Lung (tissue), 12 donors: Measurements from ENCODE around the gene NATD1. TPM values are rescaled to one million over a fixed set of nuclear protein-coding genes. Genes with fewer than 3 reads are reported as not detected.

ENCODE experiments used
- ATAC-seq: fragments of 200-7000 bp; cut with Tn5 transposase; one replicate; pipeline ENCODE4 v1.9.1; 2020; ENCODE audit warnings: moderate number of reproducible peaks; ENCODE audit not compliant: insufficient read depth, low FRiP score
- DNase-seq, 3 donors: peaks; one replicate each; pipeline ENCODE4 v3.0.0-alpha.2; 2013 to 2017
- H3K27ac ChIP-seq, 2 donors: one replicate each; pipeline ENCODE4 v1.5.1; 2013; ENCODE audit warnings: mild to moderate bottlenecking in 2 of 2, moderate library complexity in 2 of 2, control low read depth in 1 of 2, inconsistent platforms in 1 of 2, low read depth in 1 of 2, low read length in 1 of 2
- H3K27me3 ChIP-seq, 3 donors: one replicate each; pipeline ENCODE4 v1.5.1; 2013; ENCODE audit warnings: low read length in 2 of 3; ENCODE audit not compliant: control insufficient read depth in 3 of 3, insufficient read depth in 3 of 3
- H3K36me3 ChIP-seq, 4 donors: one replicate each; pipeline ENCODE4 v1.5.1; 2013; ENCODE audit warnings: low read length in 4 of 4, mild to moderate bottlenecking in 1 of 4, moderate library complexity in 1 of 4; ENCODE audit not compliant: control insufficient read depth in 4 of 4, insufficient read depth in 4 of 4
- H3K4me1 ChIP-seq, 5 donors: one replicate each; pipeline ENCODE4 v1.5.1; 2013; ENCODE audit warnings: low read length in 5 of 5, mild to moderate bottlenecking in 2 of 5, moderate library complexity in 1 of 5; ENCODE audit not compliant: control insufficient read depth in 5 of 5, insufficient read depth in 5 of 5
- H3K4me3 ChIP-seq: one replicate; pipeline ENCODE4 v1.5.1; 2013; ENCODE audit warnings: mild to moderate bottlenecking, control low read depth, moderate library complexity
- H3K9ac ChIP-seq, 2 donors: one replicate each; pipeline ENCODE4 v1.5.1; 2013; ENCODE audit warnings: low read length in 2 of 2, control low read depth in 1 of 2; ENCODE audit not compliant: insufficient read depth in 1 of 2
- H3K9me3 ChIP-seq, 4 donors: one replicate each; pipeline ENCODE4 v1.5.1; 2013; ENCODE audit warnings: low read length in 3 of 4, mild to moderate bottlenecking in 1 of 4, moderate library complexity in 1 of 4; ENCODE audit not compliant: control insufficient read depth in 4 of 4, insufficient read depth in 3 of 4
- CTCF ChIP-seq: IDR thresholded peaks from 2 replicates; pipeline ENCODE4 v1.5.1; 2012; ENCODE audit warnings: mild to moderate bottlenecking; ENCODE audit errors: control extremely low read depth, extremely low read depth
- WGBS, 2 donors: extraction: QIAGEN DNeasy Blood & Tissue Kit; methylation state at CpG; one replicate each; pipeline ENCODE4 v1.1.7; 2013; 5-methylcytosine and 5-hydroxymethylcytosine counted together
- polyA plus RNA-seq, 2 donors: library from polyadenylated mRNA; stranded (reverse); fragments of 200-250 nt; gene quantifications; one replicate each; pipeline ENCODE4 v1.2.1, GENCODE V29; 2013
- total RNA-seq, 2 donors: library from RNA; depleted of rRNA in 1 of 2; stranded (reverse); fragments of >200 nt in 1 of 2; gene quantifications; one replicate each; pipeline ENCODE4 v1.2.1, GENCODE V29; 2014 to 2021
- donor health status: control.
- donor health status: control.
- donor health status: Bipolar disorder and iron deficiency.
- donor health status: healthy.
- donor health status: DM: yes; HTN: yes; CAD: no.

Gene NATD1
- total and polyA plus RNA-seq, 4 donors: 4.8 to 8.1 (median 6.6) TPM

- ATAC-seq (no peak), DNase-seq (no peak)
- Histone ChIP-seq H3K4me1 (peaks cover 0 to 4% (median 0%) of the 10 kb centered on the region in 5 donors), H3K36me3 (no peaks in the 10 kb centered on the region), H3K4me3 (no peak overlapping the region), H3K9ac (no peak overlapping the region), H3K27ac (no peak overlapping the region), H3K27me3 (no peaks in the 10 kb centered on the region), H3K9me3 (no peaks in the 10 kb centered on the region)
- TF ChIP-seq CTCF: no peak
- WGBS, 2 donors: 91 to 92% methylated on average over 7 of the region's 7 CpGs
These were observed 5.4 kb upstream of the NATD1 start for GRCh38 chr17:21258593-21258992.

- peak overlapping the region; percentile 86 to 90 for H3K27ac ChIP-seq
- 44 to 49% methylated on average over 15 of the region's 15 CpGs for WGBS, 2 donors
- no peaks in the 10 kb centered on the region for H3K36me3 ChIP-seq
- peak overlapping the region; percentile 28 to 72 for H3K9ac ChIP-seq
- no peaks in the 10 kb centered on the region for H3K27me3 ChIP-seq
- ATAC-seq: peak; percentile 10
- TF ChIP-seq CTCF: no peak
- no peak for DNase-seq
- H3K9me3 ChIP-seq: no peaks in the 10 kb centered on the region
- H3K4me3 ChIP-seq: peak overlapping the region; percentile 45
- H3K4me1 ChIP-seq: peaks cover 0 to 13% (median 3%) of the 10 kb centered on the region in 5 donors
These were observed 634 bp upstream of the NATD1 start for GRCh38 chr17:21253646-21254441.

GRCh38 chr17:21252289-21252795 is 868 bp downstream of the NATD1 start:
- Histone ChIP-seq H3K4me3 (peak overlapping the region; percentile 75), H3K4me1 (peaks cover 0 to 13% (median 3%) of the 10 kb centered on the region in 5 donors), H3K9me3 (no peaks in the 10 kb centered on the region), H3K9ac (peak overlapping the region in 1 of 2 donors; percentile 7), H3K27me3 (no peaks in the 10 kb centered on the region), H3K36me3 (no peaks in the 10 kb centered on the region), H3K27ac (peak overlapping the region; percentile 8 to 90)
- TF ChIP-seq CTCF: no peak
- ATAC-seq (no peak), DNase-seq (peak in 1 of 3 donors; percentile 8)
- WGBS, 2 donors: 19 to 31% methylated on average over 12 of the region's 12 CpGs
